CD4-positive, alpha-beta memory T cell (primary cell): ENCODE results near the gene SESTD1. TPM values are rescaled to one million over a fixed set of nuclear protein-coding genes. Genes with fewer than 3 reads are reported as not detected.

Experiments used
- CTCF ChIA-PET: fragments of 350-600 bp; sonication (Branson Sonifier 250); formaldehyde crosslinking; loops from one replicate; lab custom pipeline; 2021; ENCODE audit warnings: inconsistent platforms; ENCODE audit not compliant: partially characterized antibody; lab: Charles Lee
- POLR2A ChIA-PET: fragments of 350-600 bp; sonication (Branson Sonifier 250); formaldehyde crosslinking; loops from one replicate; lab custom pipeline; 2021; ENCODE audit not compliant: partially characterized antibody; lab: Charles Lee
- DNase-seq, 5 donors: peaks; one replicate each; pipeline versions ENCODE4 v3.0.0 to v3.0.0-alpha.2; 2020 to 2022; ENCODE audit warnings: mixed read lengths in 1 of 5
- H3K27ac ChIP-seq: one replicate; pipeline ENCODE4 v1.7.0; 2013; ENCODE audit warnings: low read depth, low read length
- H3K27me3 ChIP-seq: 2 replicates; pipeline ENCODE4 v1.7.0; 2013; ENCODE audit warnings: mild to moderate bottlenecking, low read length, moderate library complexity; ENCODE audit not compliant: insufficient read depth
- H3K36me3 ChIP-seq: 2 replicates; pipeline ENCODE4 v1.7.0; 2013; ENCODE audit warnings: mild to moderate bottlenecking, low read length, moderate library complexity; ENCODE audit not compliant: insufficient read depth
- H3K4me1 ChIP-seq: 2 replicates; pipeline ENCODE4 v1.7.0; 2013; ENCODE audit warnings: mild to moderate bottlenecking, low read length, moderate library complexity; ENCODE audit not compliant: insufficient read depth
- H3K4me3 ChIP-seq, 2 donors: one replicate each; pipeline ENCODE4 v1.7.0; 2013; ENCODE audit warnings: low read length in 2 of 2, mild to moderate bottlenecking in 1 of 2
- H3K9me3 ChIP-seq, 2 donors: one replicate each; pipeline ENCODE4 v1.7.0; 2013; ENCODE audit warnings: low read length in 2 of 2, control low read depth in 1 of 2; ENCODE audit not compliant: control insufficient read depth in 1 of 2
- H3K27ac Mint-ChIP-seq, 7 donors: one replicate each; pipeline ENCODE4 v1.8.0; 2020 to 2021; ENCODE audit warnings: mixed read lengths in 7 of 7, mild to moderate bottlenecking in 6 of 7, inconsistent platforms in 3 of 7, moderate library complexity in 3 of 7
- H3K27me3 Mint-ChIP-seq, 2 donors: one replicate each; pipeline ENCODE4 v1.8.0; 2020 to 2021; ENCODE audit warnings: mixed read lengths in 2 of 2
- H3K36me3 Mint-ChIP-seq, 2 donors: one replicate each; pipeline ENCODE4 v1.8.0; 2020 to 2021; ENCODE audit warnings: mixed read lengths in 2 of 2, inconsistent platforms in 1 of 2, mild to moderate bottlenecking in 1 of 2
- H3K4me1 Mint-ChIP-seq, 4 donors: one replicate each; pipeline ENCODE4 v1.8.0; 2020 to 2021; ENCODE audit warnings: mixed read lengths in 4 of 4, mild to moderate bottlenecking in 1 of 4
- H3K4me3 Mint-ChIP-seq, 8 donors: one replicate each; pipeline ENCODE4 v1.8.0; 2020 to 2021; ENCODE audit warnings: mixed read lengths in 8 of 8, mild to moderate bottlenecking in 7 of 8, moderate library complexity in 6 of 8, inconsistent platforms in 3 of 8
- H3K9me3 Mint-ChIP-seq, 8 donors: one replicate each; pipeline ENCODE4 v1.8.0; 2020 to 2021; ENCODE audit warnings: mixed read lengths in 8 of 8, mild to moderate bottlenecking in 5 of 8, inconsistent platforms in 3 of 8, moderate library complexity in 1 of 8
- intact Hi-C: fragments of 100-400 bp; cut with micrococcal nuclease; formaldehyde crosslinking; loops from one replicate; pipeline ENCODE4 v1.15.1; 2023
- polyA plus RNA-seq, 2 donors: library from polyadenylated mRNA; unstranded; fragments of 300-500 nt; fragmentation: Illumina TruSeq; gene quantifications; one replicate each; pipeline ENCODE4 v1.2.3, GENCODE V29; 2021
- total RNA-seq, 2 experiments: library from RNA; stranded (reverse); gene quantifications; one replicate each; pipeline ENCODE4 v1.2.3, GENCODE V29; 2021

Gene SESTD1
- total and polyA plus RNA-seq, 4 experiments from 2014 or later: 0.81 to 11.9 (median 7.0) TPM

GRCh38 chr2:179172894-179173293 is 91.7 kb downstream of the SESTD1 start:
- H3K27ac ChIP-seq: no peak overlapping the region
- no peaks in the 10 kb centered on the region for H3K36me3 ChIP-seq
- Mint-ChIP-seq H3K9me3 (no peaks in the 10 kb centered on the region), H3K4me3 (no peak overlapping the region), H3K36me3 (peaks cover 0 to 4% of the 10 kb centered on the region in 2 donors), H3K27me3 (no peaks in the 10 kb centered on the region), H3K4me1 (no peaks in the 10 kb centered on the region), H3K27ac (no peak overlapping the region)
- ChIA-PET POLR2A (no interaction called here), CTCF (no interaction called here)
- intact Hi-C loops: no loop called here
- H3K27me3 ChIP-seq: no peaks in the 10 kb centered on the region
- no peaks in the 10 kb centered on the region for H3K4me1 ChIP-seq
- no peak for DNase-seq
- H3K9me3 ChIP-seq: no peaks in the 10 kb centered on the region
- no peak overlapping the region for H3K4me3 ChIP-seq

DNA sequence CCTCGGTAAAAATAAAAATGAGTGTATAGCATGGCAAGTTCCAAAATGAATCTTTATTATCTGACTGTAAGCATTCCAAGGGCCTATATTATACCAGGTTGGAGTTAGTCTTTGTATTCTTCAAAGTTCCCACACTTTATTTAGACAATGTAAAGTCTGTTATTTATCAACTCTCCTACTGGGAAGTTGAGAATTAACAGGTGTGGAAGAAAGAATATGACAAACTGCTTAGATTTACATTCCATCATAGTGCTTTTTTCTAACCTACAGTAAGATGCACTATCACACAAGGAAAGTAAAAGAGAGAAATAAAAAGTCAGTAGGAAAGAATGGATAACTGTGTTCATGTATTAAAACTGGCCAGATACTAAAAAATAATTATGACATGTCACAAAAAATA is 93.3 kb downstream of the SESTD1 start:
- DNase-seq: no peak
- Histone ChIP-seq H3K4me3 (no peak overlapping the region), H3K4me1 (no peaks in the 10 kb centered on the region), H3K27me3 (no peaks in the 10 kb centered on the region), H3K36me3 (no peaks in the 10 kb centered on the region), H3K27ac (no peak overlapping the region), H3K9me3 (no peaks in the 10 kb centered on the region)
- H3K27ac Mint-ChIP-seq: no peak overlapping the region
- POLR2A ChIA-PET: no interaction called here
- intact Hi-C loops: no loop called here
- H3K36me3 Mint-ChIP-seq: peaks cover 0 to 4% of the 10 kb centered on the region in 2 donors
- H3K9me3 Mint-ChIP-seq: peaks cover 0 to 8% (median 0%) of the 10 kb centered on the region in 8 donors
- H3K4me3 Mint-ChIP-seq: no peak overlapping the region
- H3K4me1 Mint-ChIP-seq: no peaks in the 10 kb centered on the region
- CTCF ChIA-PET: no interaction called here
- no peaks in the 10 kb centered on the region for H3K27me3 Mint-ChIP-seq

GRCh38 chr2:179170901-179171300 is 93.7 kb downstream of the SESTD1 start:
- no peak for DNase-seq
- no peak overlapping the region for H3K4me3 Mint-ChIP-seq
- peaks cover 0 to 4% of the 10 kb centered on the region in 2 donors for H3K36me3 Mint-ChIP-seq
- H3K4me1 Mint-ChIP-seq: no peaks in the 10 kb centered on the region
- Histone ChIP-seq H3K9me3 (no peaks in the 10 kb centered on the region), H3K4me3 (no peak overlapping the region), H3K36me3 (no peaks in the 10 kb centered on the region), H3K27ac (no peak overlapping the region), H3K4me1 (no peaks in the 10 kb centered on the region), H3K27me3 (no peaks in the 10 kb centered on the region)
- peaks cover 0 to 8% (median 0%) of the 10 kb centered on the region in 8 donors for H3K9me3 Mint-ChIP-seq
- ChIA-PET CTCF (no interaction called here), POLR2A (no interaction called here)
- H3K27me3 Mint-ChIP-seq: no peaks in the 10 kb centered on the region
- intact Hi-C loops: no loop called here
- no peak overlapping the region for H3K27ac Mint-ChIP-seq

DNA sequence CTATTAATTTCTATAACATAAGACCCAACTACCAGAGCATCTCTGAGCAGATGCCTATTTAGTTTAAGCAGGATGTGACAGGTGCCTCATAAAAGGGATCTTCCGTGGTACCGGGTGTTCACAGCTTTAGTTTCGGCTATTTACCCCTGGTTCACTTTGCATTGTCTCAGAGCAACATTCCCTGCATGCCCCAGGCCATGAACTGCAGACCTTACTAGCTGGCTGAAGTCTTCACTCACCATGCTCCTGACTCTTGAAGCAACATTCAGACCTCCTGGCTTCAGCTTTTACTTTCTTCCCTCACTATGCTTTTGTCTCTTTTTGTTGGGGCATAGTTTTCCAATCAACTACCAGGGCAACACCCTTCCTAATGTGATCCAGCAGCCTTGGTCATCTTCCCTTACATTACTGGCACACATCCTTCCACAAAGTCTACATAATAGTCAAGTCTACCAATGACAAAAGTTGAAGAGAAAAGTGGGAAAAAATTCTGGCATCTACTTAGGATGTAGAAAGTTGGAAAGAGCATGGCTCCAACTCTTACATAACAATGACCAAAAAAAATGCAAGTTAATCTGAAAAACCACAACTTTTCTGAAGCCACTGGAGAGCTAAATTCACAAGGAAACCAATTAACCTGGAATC is 99.2 kb downstream of the SESTD1 start:
- no peaks in the 10 kb centered on the region for H3K27me3 Mint-ChIP-seq
- H3K36me3 Mint-ChIP-seq: peaks cover 0 to 6% of the 10 kb centered on the region in 2 donors
- intact Hi-C loops: no loop called here
- H3K4me3 Mint-ChIP-seq: no peak overlapping the region
- H3K27me3 ChIP-seq: no peaks in the 10 kb centered on the region
- no peak for DNase-seq
- H3K27ac Mint-ChIP-seq: no peak overlapping the region
- ChIA-PET POLR2A (no interaction called here), CTCF (no interaction called here)
- no peak overlapping the region for H3K27ac ChIP-seq
- no peaks in the 10 kb centered on the region for H3K4me1 ChIP-seq
- H3K9me3 Mint-ChIP-seq: peaks cover 0 to 8% (median 1%) of the 10 kb centered on the region in 8 donors
- H3K36me3 ChIP-seq: no peaks in the 10 kb centered on the region
- H3K4me3 ChIP-seq: no peak overlapping the region
- H3K4me1 Mint-ChIP-seq: no peaks in the 10 kb centered on the region
- no peaks in the 10 kb centered on the region for H3K9me3 ChIP-seq

GRCh38 chr2:179141206-179141605 is 123.4 kb downstream of the SESTD1 start:
- H3K27me3 ChIP-seq: no peaks in the 10 kb centered on the region
- no peaks in the 10 kb centered on the region for H3K9me3 Mint-ChIP-seq
- no peak overlapping the region for H3K27ac Mint-ChIP-seq
- no peak overlapping the region for H3K4me3 Mint-ChIP-seq
- H3K4me1 ChIP-seq: no peaks in the 10 kb centered on the region
- H3K27ac ChIP-seq: no peak overlapping the region
- no peaks in the 10 kb centered on the region for H3K36me3 Mint-ChIP-seq
- no peak for DNase-seq
- no peaks in the 10 kb centered on the region for H3K9me3 ChIP-seq
- POLR2A ChIA-PET: no interaction called here
- H3K27me3 Mint-ChIP-seq: no peaks in the 10 kb centered on the region
- H3K36me3 ChIP-seq: no peaks in the 10 kb centered on the region
- intact Hi-C loops: no loop called here
- no peaks in the 10 kb centered on the region for H3K4me1 Mint-ChIP-seq
- H3K4me3 ChIP-seq: no peak overlapping the region
- CTCF ChIA-PET: no interaction called here

GRCh38 chr2:179140571-179140970 is 124.1 kb downstream of the SESTD1 start:
- Mint-ChIP-seq H3K4me1 (no peaks in the 10 kb centered on the region), H3K9me3 (no peaks in the 10 kb centered on the region), H3K27me3 (no peaks in the 10 kb centered on the region), H3K27ac (no peak overlapping the region), H3K4me3 (no peak overlapping the region), H3K36me3 (no peaks in the 10 kb centered on the region)
- Histone ChIP-seq H3K4me1 (no peaks in the 10 kb centered on the region), H3K36me3 (no peaks in the 10 kb centered on the region), H3K4me3 (no peak overlapping the region), H3K27ac (no peak overlapping the region), H3K9me3 (no peaks in the 10 kb centered on the region), H3K27me3 (no peaks in the 10 kb centered on the region)
- CTCF ChIA-PET: no interaction called here
- no peak for DNase-seq
- intact Hi-C loops: no loop called here
- POLR2A ChIA-PET: no interaction called here

- Mint-ChIP-seq H3K4me3 (no peak overlapping the region), H3K27ac (no peak overlapping the region), H3K9me3 (no peaks in the 10 kb centered on the region), H3K4me1 (no peaks in the 10 kb centered on the region), H3K36me3 (no peaks in the 10 kb centered on the region), H3K27me3 (no peaks in the 10 kb centered on the region)
- intact Hi-C loops: no loop called here
- POLR2A ChIA-PET: no interaction called here
- H3K9me3 ChIP-seq: no peaks in the 10 kb centered on the region
- no peaks in the 10 kb centered on the region for H3K4me1 ChIP-seq
- no peaks in the 10 kb centered on the region for H3K27me3 ChIP-seq
- H3K4me3 ChIP-seq: no peak overlapping the region
- H3K36me3 ChIP-seq: no peaks in the 10 kb centered on the region
- CTCF ChIA-PET: no interaction called here
- no peak for DNase-seq
- no peak overlapping the region for H3K27ac ChIP-seq
Observed at GRCh38 chr2:179139506-179139905, 125.1 kb downstream of the SESTD1 start.
